HepG2 (cell line): Measurements from ENCODE around the gene S1PR5. TPM values are rescaled to one million over a fixed set of nuclear protein-coding genes. Genes with fewer than 3 reads are reported as not detected.

Source experiments
- ATAC-seq: fragments of 200-7000 bp; cut with Tn5 transposase; 3 replicates; pipeline ENCODE4 v1.9.1; 2020; ENCODE audit warnings: mild to moderate bottlenecking, moderate library complexity
- BruUV-seq: library from RNA; stranded (reverse); fragments of 400-500 nt; replicated peaks from 2 replicates; lab custom pipeline; 2021; lab: Mats Ljungman, UMichigan
- CTCF ChIA-PET: fragments of 300-600 bp; formaldehyde crosslinking; extraction: SDS; loops from one replicate; lab custom pipeline; 2021; ENCODE audit warnings: low total read pairs, inconsistent platforms, low intra/inter-chr PET ratio; lab: Yijun Ruan, JAX
- POLR2A ChIA-PET: fragments of 350-600 bp; sonication (Branson Sonifier 250); formaldehyde crosslinking; loops from one replicate; lab custom pipeline; 2020; ENCODE audit warnings: antibody characterized with exemption, inconsistent platforms; lab: Yijun Ruan, JAX
- DNase-seq: peaks from one replicate; pipeline ENCODE4 v3.0.0-alpha.2; 2015; ENCODE audit warnings: low spot score
- FAIRE-seq: peaks from 3 replicates; lab custom pipeline; 2011; peaks lifted over from hg19 to GRCh38; lab: Jason Lieb, UNC
- H2AFZ ChIP-seq: one replicate; pipeline ENCODE4 v1.6.1; 2011; ENCODE audit warnings: low read length, inconsistent platforms
- H3K27ac ChIP-seq: fragments of 300-600 bp; 3 replicates; pipeline ENCODE4 v1.8.0; 2011; ENCODE audit warnings: mixed run types, mild to moderate bottlenecking, mixed read lengths, low read length, inconsistent platforms; ENCODE audit not compliant: insufficient read depth; ENCODE audit errors: extremely low read length
- H3K27me3 ChIP-seq, 2 experiments: fragments of 200-600 bp in 1 of 2; 2 replicates in 1 of 2; 3 replicates in 1 of 2; pipeline versions ENCODE4 v1.6.0 to v1.8.0; 2011; ENCODE audit warnings: low read length in 2 of 2, mild to moderate bottlenecking in 2 of 2, moderate library complexity in 2 of 2, inconsistent platforms in 1 of 2; ENCODE audit not compliant: insufficient read depth in 2 of 2, control insufficient read depth in 1 of 2
- H3K36me3 ChIP-seq, 2 experiments: fragments of 200-600 bp in 1 of 2; replicated peaks in 1 of 2; 2 replicates in 1 of 2; 3 replicates in 1 of 2; pipeline versions ENCODE4 v1.5.1 to v1.8.0; 2011; ENCODE audit warnings: low read length in 2 of 2, inconsistent platforms in 1 of 2; ENCODE audit not compliant: insufficient read depth in 2 of 2, control insufficient read depth in 1 of 2
- H3K4me1 ChIP-seq: 2 replicates; pipeline ENCODE4 v1.5.1; 2012; ENCODE audit warnings: low read length, inconsistent platforms; ENCODE audit not compliant: insufficient read depth
- H3K4me2 ChIP-seq: 2 replicates; pipeline ENCODE4 v1.6.0; 2011; ENCODE audit warnings: low read depth, low read length, inconsistent platforms
- H3K4me3 ChIP-seq, 3 experiments: fragments of 200-600 bp in 1 of 3; sonication (generic), shearing (Covaris generic) in 1 of 3; replicated peaks in 1 of 3; 2 replicates each; pipeline ENCODE4 v1.5.1; 2011 to 2016; ENCODE audit warnings: low read length in 3 of 3, inconsistent platforms in 2 of 3, low read depth in 2 of 3, mild to moderate bottlenecking in 2 of 3, control low read depth in 1 of 3, mixed read lengths in 1 of 3; ENCODE audit not compliant: insufficient read depth in 1 of 3
- H3K79me2 ChIP-seq: one replicate; pipeline ENCODE4 v1.6.1; 2011; ENCODE audit warnings: low read length, inconsistent platforms; ENCODE audit not compliant: insufficient read depth
- H3K9ac ChIP-seq: 2 replicates; pipeline ENCODE4 v1.6.0; 2011; ENCODE audit warnings: mild to moderate bottlenecking, low read depth, low read length, inconsistent platforms; ENCODE audit not compliant: insufficient read depth
- H3K9me3 ChIP-seq: 2 replicates; pipeline ENCODE4 v1.5.1; 2012; ENCODE audit warnings: mild to moderate bottlenecking, low read length
- H4K20me1 ChIP-seq: 2 replicates; pipeline ENCODE4 v1.6.0; 2011; ENCODE audit warnings: inconsistent platforms, mild to moderate bottlenecking, low read length, moderate library complexity; ENCODE audit not compliant: insufficient read depth
- ERF ChIP-seq: IDR thresholded peaks from 2 replicates; pipeline ENCODE4 v1.6.1; 2018; ENCODE audit warnings: missing biosample characterization, missing genetic modification reagents
- GLMP ChIP-seq: sonication (generic); formaldehyde crosslinking; IDR thresholded peaks from 2 replicates; pipeline ENCODE4 v1.9.0; 2021; ENCODE audit warnings: missing genetic modification reagents, mild to moderate bottlenecking, borderline replicate concordance
- MAF1 ChIP-seq: sonication (generic); formaldehyde crosslinking; IDR thresholded peaks from 2 replicates; pipeline ENCODE4 v1.5.0; 2020; ENCODE audit warnings: missing genetic modification reagents, borderline replicate concordance
- SALL1 ChIP-seq: sonication (generic); formaldehyde crosslinking; IDR thresholded peaks from 2 replicates; pipeline ENCODE4 v1.8.0; 2022; ENCODE audit warnings: mild to moderate bottlenecking, missing genetic modification reagents
- SP140L ChIP-seq: sonication (generic); formaldehyde crosslinking; IDR thresholded peaks from 2 replicates; pipeline ENCODE4 v1.4.0; 2020; ENCODE audit warnings: missing genetic modification reagents, borderline replicate concordance
- ZBTB26 ChIP-seq: IDR thresholded peaks from 2 replicates; pipeline ENCODE4 v1.6.1; 2016; ENCODE audit warnings: missing compliant biosample characterization, missing genetic modification reagents, borderline replicate concordance
- ZNF503 ChIP-seq: sonication (generic); formaldehyde crosslinking; IDR thresholded peaks from 2 replicates; pipeline ENCODE4 v1.4.0; 2020; ENCODE audit warnings: missing genetic modification reagents
- ZNF616 ChIP-seq: sonication (generic); formaldehyde crosslinking; IDR thresholded peaks from 2 replicates; pipeline ENCODE4 v1.5.0; 2020; ENCODE audit warnings: low read depth, mild to moderate bottlenecking, missing genetic modification reagents
- WGBS: methylation state at CpG from one replicate; pipeline ENCODE4 v1.1.6; 2017; ENCODE audit warnings: low lambda C conversion rate; 5-methylcytosine and 5-hydroxymethylcytosine counted together
- in situ Hi-C: cut with HindIII; loops from 2 replicates; pipeline ENCODE4 v1.10.0; 2017; ENCODE audit warnings: low pct_unique_long_range_greater_than_20kb; ENCODE audit not compliant: extremely low pct_ligation_motif_present
- intact Hi-C: fragments of 100-400 bp; cut with micrococcal nuclease; formaldehyde crosslinking; loops from one replicate; pipeline ENCODE4 v1.10.0; 2022; ENCODE audit not compliant: unreplicated experiment
- polyA plus RNA-seq, 8 experiments: library from polyadenylated mRNA; depleted of rRNA in 3 of 8; stranded (reverse) in 7 of 8; unstranded in 1 of 8; fragments of >200 nt; fragmentation: Illumina TruSeq in 4 of 8; extraction: Trizol in 4 of 8; gene quantifications; 2 replicates each; pipeline versions ENCODE4 v1.2.1 to v1.2.3, GENCODE V29; 2011 to 2016; ENCODE audit warnings: low read depth in 4 of 8, missing spikeins in 1 of 8, mixed read lengths in 1 of 8; ENCODE audit not compliant: insufficient read depth in 1 of 8
- total RNA-seq, 5 experiments: library from RNA; depleted of rRNA; stranded (reverse); fragments of >200 nt; fragmentation: Illumina TruSeq; extraction: Trizol; gene quantifications; 2 replicates each; pipeline ENCODE4 v1.2.3, GENCODE V29; 2016; ENCODE audit warnings: low read depth in 1 of 5
- TF ChIP-seq, protein P1 (sequence below): sonication (generic); formaldehyde crosslinking; IDR thresholded peaks from 2 replicates; pipeline ENCODE4 v1.4.0; 2020; ENCODE audit warnings: mild to moderate bottlenecking, missing genetic modification reagents

The S1PR5 gene
- total and polyA plus RNA-seq, 2 of the 13 experiments (the other 11 are each of a cell fraction or from before 2014, with no cell fraction given): 0.04 TPM; not detected in 1

GRCh38 chr19:10468133-10468532 is 49.1 kb downstream of the S1PR5 start:
- intact Hi-C loops (no loop called here), in situ Hi-C loops (no loop called here)
- Histone ChIP-seq H3K9ac (no peak overlapping the region), H3K4me3 (no peak overlapping the region), H3K36me3 (0 out of 5 replicates have a peak, but pooled peaks cover 0 to 6% of the 10 kb centered on the region in 2 experiments), H3K4me1 (no peaks in the 10 kb centered on the region), H2AFZ (no peak overlapping the region), H3K27me3 (no peaks in the 10 kb centered on the region), H4K20me1 (no peaks in the 10 kb centered on the region), H3K9me3 (no peaks in the 10 kb centered on the region), H3K27ac (no peak overlapping the region), H3K79me2 (no peaks in the 10 kb centered on the region), H3K4me2 (no peak overlapping the region)
- POLR2A ChIA-PET: no interaction called here
- no peak for TF ChIP-seq ZNF503 (CRISPR knock-in tag)
- TF ChIP-seq SP140L: no peak
- no peak for TF ChIP-seq ZNF616
- TF ChIP-seq, protein P1, sequence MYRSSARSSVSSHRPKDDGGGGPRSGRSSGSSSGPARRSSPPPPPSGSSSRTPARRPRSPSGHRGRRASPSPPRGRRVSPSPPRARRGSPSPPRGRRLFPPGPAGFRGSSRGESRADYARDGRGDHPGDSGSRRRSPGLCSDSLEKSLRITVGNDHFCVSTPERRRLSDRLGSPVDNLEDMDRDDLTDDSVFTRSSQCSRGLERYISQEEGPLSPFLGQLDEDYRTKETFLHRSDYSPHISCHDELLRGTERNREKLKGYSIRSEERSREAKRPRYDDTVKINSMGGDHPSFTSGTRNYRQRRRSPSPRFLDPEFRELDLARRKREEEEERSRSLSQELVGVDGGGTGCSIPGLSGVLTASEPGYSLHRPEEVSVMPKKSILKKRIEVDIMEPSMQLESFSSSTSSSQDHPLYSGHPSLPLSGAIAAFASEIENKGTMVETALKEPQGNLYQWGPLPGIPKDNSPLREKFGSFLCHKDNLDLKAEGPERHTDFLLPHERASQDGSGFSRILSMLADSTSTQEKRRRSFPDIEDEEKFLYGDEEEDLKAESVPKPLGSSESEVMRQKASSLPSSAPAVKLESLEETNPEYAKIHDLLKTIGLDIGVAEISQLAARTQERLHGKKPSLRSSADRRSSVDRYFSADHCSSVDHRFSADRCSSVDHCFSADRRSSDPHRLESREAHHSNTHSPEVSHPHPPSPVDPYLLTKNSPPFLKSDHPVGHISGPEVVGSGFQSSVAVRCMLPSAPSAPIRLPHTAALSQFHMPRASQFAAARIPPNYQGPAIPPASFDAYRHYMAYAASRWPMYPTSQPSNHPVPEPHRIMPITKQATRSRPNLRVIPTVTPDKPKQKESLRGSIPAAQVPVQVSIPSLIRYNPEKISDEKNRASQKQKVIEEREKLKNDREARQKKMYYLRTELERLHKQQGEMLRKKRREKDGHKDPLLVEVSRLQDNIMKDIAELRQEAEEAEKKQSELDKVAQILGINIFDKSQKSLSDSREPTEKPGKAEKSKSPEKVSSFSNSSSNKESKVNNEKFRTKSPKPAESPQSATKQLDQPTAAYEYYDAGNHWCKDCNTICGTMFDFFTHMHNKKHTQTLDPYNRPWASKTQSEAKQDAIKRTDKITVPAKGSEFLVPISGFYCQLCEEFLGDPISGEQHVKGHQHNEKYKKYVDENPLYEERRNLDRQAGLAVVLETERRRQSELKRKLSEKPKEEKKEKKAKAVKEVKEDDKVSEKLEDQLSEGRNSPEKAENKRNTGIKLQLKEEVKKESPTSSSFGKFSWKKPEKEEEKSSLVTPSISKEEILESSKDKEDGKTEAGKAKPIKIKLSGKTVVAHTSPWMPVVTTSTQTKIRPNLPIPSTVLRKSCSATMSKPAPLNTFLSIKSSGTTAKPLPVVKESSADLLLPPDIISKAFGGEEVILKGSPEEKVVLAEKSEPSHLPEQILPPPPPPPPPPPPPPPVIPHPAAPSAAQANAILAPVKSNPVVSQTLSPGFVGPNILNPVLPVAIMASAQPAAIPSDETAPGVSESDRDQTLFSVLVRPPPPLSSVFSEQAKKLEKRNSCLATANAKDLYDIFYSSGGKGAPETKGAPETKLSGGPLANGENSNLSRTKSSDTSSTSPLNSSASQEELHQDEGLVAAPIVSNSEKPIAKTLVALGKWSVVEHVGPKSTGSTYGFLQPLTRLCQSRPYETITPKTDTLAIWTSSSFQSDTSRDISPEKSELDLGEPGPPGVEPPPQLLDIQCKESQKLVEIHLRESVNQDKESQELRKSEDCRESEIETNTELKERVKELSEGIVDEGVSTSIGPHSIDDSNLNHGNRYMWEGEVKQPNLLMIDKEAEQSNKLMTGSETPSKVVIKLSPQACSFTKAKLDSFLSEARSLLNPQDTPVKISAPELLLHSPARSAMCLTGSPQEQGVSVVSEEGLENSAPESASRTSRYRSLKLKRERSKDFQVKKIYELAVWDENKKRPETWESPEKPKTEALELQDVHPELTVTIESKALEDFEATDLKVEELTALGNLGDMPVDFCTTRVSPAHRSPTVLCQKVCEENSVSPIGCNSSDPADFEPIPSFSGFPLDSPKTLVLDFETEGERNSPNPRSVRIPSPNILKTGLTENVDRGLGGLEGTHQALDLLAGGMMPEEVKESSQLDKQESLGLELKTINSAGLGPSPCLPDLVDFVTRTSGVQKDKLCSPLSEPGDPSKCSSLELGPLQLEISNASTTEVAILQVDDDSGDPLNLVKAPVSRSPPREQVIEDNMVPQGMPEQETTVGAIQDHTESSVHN (CRISPR knock-in tag): no peak
- no peak for TF ChIP-seq ZBTB26 (CRISPR knock-in tag)
- no peak for TF ChIP-seq ERF
- TF ChIP-seq GLMP: no peak
- no peak for TF ChIP-seq MAF1 (CRISPR knock-in tag)
- TF ChIP-seq SALL1 (CRISPR knock-in tag): no peak
- ATAC-seq (no peak), DNase-seq (no peak), FAIRE-seq (no peak)
- BruUV-seq: no TSS peak
- WGBS: 87% methylated on average over 12 of the region's 12 CpGs
- CTCF ChIA-PET: no interaction called here
